Measurements from ENCODE around the gene IFT57.

IFT57 gene

GRCh38 chr3:108201258-108201657, 21.0 kb downstream of the IFT57 start:
- TF ChIP-seq CTCF (IDR thresholded peaks at IDR 0.05; ENCODE audit: insufficient read depth, missing control alignments): no peak
- FAIRE-seq: no peak
- DNase-seq (ENCODE audit: insufficient read length, low spot score): no peak

GRCh38 chr3:108200578-108200977, 21.6 kb downstream of the IFT57 start:
- FAIRE-seq (no peak), DNase-seq (ENCODE audit: insufficient read length, low spot score) (no peak)
- no peak for TF ChIP-seq CTCF (IDR thresholded peaks at IDR 0.05; ENCODE audit: insufficient read depth, missing control alignments)

- no peak for DNase-seq (ENCODE audit: insufficient read length, low spot score)
- no peak for TF ChIP-seq CTCF (IDR thresholded peaks at IDR 0.05; ENCODE audit: insufficient read depth, missing control alignments)
- no peak for FAIRE-seq
Observed at GRCh38 chr3:108200024-108200423, 22.2 kb downstream of the IFT57 start.

GRCh38 chr3:108191394-108191793, 30.8 kb downstream of the IFT57 start:
- DNase-seq (ENCODE audit: insufficient read length, low spot score) (no peak), FAIRE-seq (no peak)
- TF ChIP-seq CTCF (IDR thresholded peaks at IDR 0.05; ENCODE audit: insufficient read depth, missing control alignments): no peak

- TF ChIP-seq CTCF (IDR thresholded peaks at IDR 0.05; ENCODE audit: insufficient read depth, missing control alignments): no peak
- FAIRE-seq: no peak
- DNase-seq (ENCODE audit: insufficient read length, low spot score): no peak
Observed at GRCh38 chr3:108190346-108190745, 31.9 kb downstream of the IFT57 start.

GRCh38 chr3:108189440-108189839, 32.8 kb downstream of the IFT57 start:
- no peak for DNase-seq (ENCODE audit: insufficient read length, low spot score)
- TF ChIP-seq CTCF (IDR thresholded peaks at IDR 0.05; ENCODE audit: insufficient read depth, missing control alignments): no peak
- FAIRE-seq: no peak

GRCh38 chr3:108185536-108185935, 36.7 kb downstream of the IFT57 start:
- DNase-seq (ENCODE audit: insufficient read length, low spot score) (no peak), FAIRE-seq (no peak)
- TF ChIP-seq CTCF (IDR thresholded peaks at IDR 0.05; ENCODE audit: insufficient read depth, missing control alignments): no peak

Measured in D721Med (cell line).